ENCODE data around the gene CACNA2D1. TPM values are rescaled to one million over a fixed set of nuclear protein-coding genes. Genes with fewer than 3 reads are reported as not detected.

Gene CACNA2D1
- polyA plus RNA-seq, 2 of the 4 experiments (the other 2 are of a cell fraction) = 18.0 to 32.9 TPM

GRCh38 chr7:81926154-81926553, 517.4 kb downstream of the CACNA2D1 start:
- ATAC-seq (no peak), FAIRE-seq (no peak), DNase-seq (ENCODE audit: low read depth in 1 of 2, low spot score in 1 of 2) (no peak)
- ChIA-PET CTCF (no interaction called here), POLR2A (no interaction called here)
- Histone ChIP-seq H3K4me3 (no peak overlapping the region), H3K9me3 (no peaks in the 10 kb centered on the region), H3K4me2 (no peak overlapping the region), H3K27ac (no peak overlapping the region), H3K4me1 (no peaks in the 10 kb centered on the region)
- WGBS (ENCODE audit: missing lambda C conversion rate) = 43% methylated on average over 2 of the region's 2 CpGs
- TF ChIP-seq E2F6 (IDR thresholded peaks at IDR 0.05; ENCODE audit: borderline replicate concordance, low read depth) (no peak), BHLHE40 (IDR thresholded peaks at IDR 0.05; ENCODE audit: low read depth, low read length) (no peak), ZFP36 (IDR thresholded peaks at IDR 0.05; ENCODE audit: borderline replicate concordance, partially characterized antibody) (no peak), NPAS2 (CRISPR knock-in tag; IDR thresholded peaks at IDR 0.05; ENCODE audit: borderline replicate concordance) (no peak), RNF2 (IDR thresholded peaks at IDR 0.05; ENCODE audit: borderline replicate concordance, low read depth) (no peak), MYC (IDR thresholded peaks at IDR 0.05; ENCODE audit: borderline replicate concordance, low read length) (no peak), ZC3H11A (IDR thresholded peaks at IDR 0.05) (no peak), RCOR1 (IDR thresholded peaks at IDR 0.05; ENCODE audit: low read depth, low read length) (no peak), RFX5 (IDR thresholded peaks at IDR 0.05) (no peak), RAD21 (conservative IDR thresholded peaks at IDR 0.05 in 1 of 2, IDR thresholded peaks at IDR 0.05 in 1 of 2) (no peak), ELK1 (IDR thresholded peaks at IDR 0.05; ENCODE audit: low read depth, low read length) (no peak), ZSCAN20 (CRISPR knock-in tag; IDR thresholded peaks at IDR 0.05) (no peak), EHF (CRISPR knock-in tag; IDR thresholded peaks at IDR 0.05) (no peak), EP300 (IDR thresholded peaks at IDR 0.05) (no peak), CHD4 (IDR thresholded peaks at IDR 0.05; ENCODE audit: borderline replicate concordance) (no peak), HOXA7 (CRISPR knock-in tag; IDR thresholded peaks at IDR 0.05) (no peak), MAZ (IDR thresholded peaks at IDR 0.05; ENCODE audit: borderline replicate concordance, low read depth, low read length) (no peak), JUNB (IDR thresholded peaks at IDR 0.05) (no peak), TFCP2L1 (CRISPR knock-in tag; IDR thresholded peaks at IDR 0.05) (no peak)
- TF ChIP-seq, protein P1, sequence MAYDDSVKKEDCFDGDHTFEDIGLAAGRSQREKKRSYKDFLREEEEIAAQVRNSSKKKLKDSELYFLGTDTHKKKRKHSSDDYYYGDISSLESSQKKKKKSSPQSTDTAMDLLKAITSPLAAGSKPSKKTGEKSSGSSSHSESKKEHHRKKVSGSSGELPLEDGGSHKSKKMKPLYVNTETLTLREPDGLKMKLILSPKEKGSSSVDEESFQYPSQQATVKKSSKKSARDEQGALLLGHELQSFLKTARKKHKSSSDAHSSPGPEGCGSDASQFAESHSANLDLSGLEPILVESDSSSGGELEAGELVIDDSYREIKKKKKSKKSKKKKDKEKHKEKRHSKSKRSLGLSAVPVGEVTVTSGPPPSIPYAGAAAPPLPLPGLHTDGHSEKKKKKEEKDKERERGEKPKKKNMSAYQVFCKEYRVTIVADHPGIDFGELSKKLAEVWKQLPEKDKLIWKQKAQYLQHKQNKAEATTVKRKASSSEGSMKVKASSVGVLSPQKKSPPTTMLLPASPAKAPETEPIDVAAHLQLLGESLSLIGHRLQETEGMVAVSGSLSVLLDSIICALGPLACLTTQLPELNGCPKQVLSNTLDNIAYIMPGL (CRISPR knock-in tag; IDR thresholded peaks at IDR 0.05; ENCODE audit: borderline replicate concordance) = no peak

GRCh38 chr7:81925530-81925929, 518.0 kb downstream of the CACNA2D1 start:
- DNase-seq (ENCODE audit: low read depth in 1 of 2, low spot score in 1 of 2) = no peak
- no peak for FAIRE-seq
- TF ChIP-seq HOXB5 (CRISPR knock-in tag; IDR thresholded peaks at IDR 0.05) = no peak
- TF ChIP-seq, protein P2, sequence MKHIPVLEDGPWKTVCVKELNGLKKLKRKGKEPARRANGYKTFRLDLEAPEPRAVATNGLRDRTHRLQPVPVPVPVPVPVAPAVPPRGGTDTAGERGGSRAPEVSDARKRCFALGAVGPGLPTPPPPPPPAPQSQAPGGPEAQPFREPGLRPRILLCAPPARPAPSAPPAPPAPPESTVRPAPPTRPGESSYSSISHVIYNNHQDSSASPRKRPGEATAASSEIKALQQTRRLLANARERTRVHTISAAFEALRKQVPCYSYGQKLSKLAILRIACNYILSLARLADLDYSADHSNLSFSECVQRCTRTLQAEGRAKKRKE (CRISPR knock-in tag; IDR thresholded peaks at IDR 0.05; ENCODE audit: low read depth) = no peak
- TF ChIP-seq MYC (IDR thresholded peaks at IDR 0.05; ENCODE audit: borderline replicate concordance, low read length) = no peak
- ATAC-seq = no peak
- Histone ChIP-seq H3K4me2 (no peak overlapping the region), H3K27ac (no peak overlapping the region), H3K4me1 (no peaks in the 10 kb centered on the region), H3K4me3 (no peak overlapping the region), H3K9me3 (no peaks in the 10 kb centered on the region)
- POLR2A ChIA-PET = no interaction called here
- WGBS (ENCODE audit: missing lambda C conversion rate) = 85% methylated on average over 3 of the region's 3 CpGs
- CTCF ChIA-PET = no interaction called here
